Liver (tissue), 3 donors: ENCODE data around the gene ASPG.

Experiments used
- ATF3 ChIP-seq: IDR thresholded peaks from 2 replicates; pipeline ENCODE4 v1.6.1; 2016; ENCODE audit warnings: antibody characterized with exemption
- CTCF ChIP-seq: fragments of 150-350 bp; IDR thresholded peaks from 2 replicates; pipeline ENCODE4 v1.5.1; 2017; ENCODE audit warnings: improper control_type of control experiment, low read depth, low read length; ENCODE audit not compliant: missing input control
- HNF4A ChIP-seq, 2 donors: conservative IDR thresholded peaks; 2 replicates each; pipeline ENCODE4 v1.6.1; 2016; ENCODE audit warnings: antibody characterized with exemption in 2 of 2, mild to moderate bottlenecking in 2 of 2
- JUND ChIP-seq, 2 donors: IDR thresholded peaks; 2 replicates each; pipeline ENCODE4 v1.6.1; 2016; ENCODE audit warnings: antibody characterized with exemption in 2 of 2
- RAD21 ChIP-seq, 2 donors: IDR thresholded peaks; 2 replicates each; pipeline ENCODE4 v1.6.1; 2016; ENCODE audit warnings: antibody characterized with exemption in 2 of 2, mild to moderate bottlenecking in 2 of 2
- REST ChIP-seq: IDR thresholded peaks from 2 replicates; pipeline ENCODE4 v1.6.1; 2016; ENCODE audit warnings: antibody characterized with exemption, mild to moderate bottlenecking
- RXRA ChIP-seq, 2 donors: IDR thresholded peaks; 2 replicates each; pipeline ENCODE4 v1.6.1; 2017 to 2018; ENCODE audit warnings: antibody characterized with exemption in 2 of 2, mild to moderate bottlenecking in 1 of 2
- SP1 ChIP-seq: IDR thresholded peaks from 2 replicates; pipeline ENCODE4 v1.6.1; 2018; ENCODE audit warnings: antibody characterized with exemption, mild to moderate bottlenecking
- TAF1 ChIP-seq: conservative IDR thresholded peaks from 2 replicates; pipeline ENCODE4 v1.6.1; 2016; ENCODE audit warnings: antibody characterized with exemption, mild to moderate bottlenecking
- TF ChIP-seq, protein P1 (sequence below): IDR thresholded peaks from 2 replicates; pipeline ENCODE4 v1.6.1; 2016; ENCODE audit warnings: antibody characterized with exemption
- donor health status: healthy.
- donor health status: healthy.

DNA sequence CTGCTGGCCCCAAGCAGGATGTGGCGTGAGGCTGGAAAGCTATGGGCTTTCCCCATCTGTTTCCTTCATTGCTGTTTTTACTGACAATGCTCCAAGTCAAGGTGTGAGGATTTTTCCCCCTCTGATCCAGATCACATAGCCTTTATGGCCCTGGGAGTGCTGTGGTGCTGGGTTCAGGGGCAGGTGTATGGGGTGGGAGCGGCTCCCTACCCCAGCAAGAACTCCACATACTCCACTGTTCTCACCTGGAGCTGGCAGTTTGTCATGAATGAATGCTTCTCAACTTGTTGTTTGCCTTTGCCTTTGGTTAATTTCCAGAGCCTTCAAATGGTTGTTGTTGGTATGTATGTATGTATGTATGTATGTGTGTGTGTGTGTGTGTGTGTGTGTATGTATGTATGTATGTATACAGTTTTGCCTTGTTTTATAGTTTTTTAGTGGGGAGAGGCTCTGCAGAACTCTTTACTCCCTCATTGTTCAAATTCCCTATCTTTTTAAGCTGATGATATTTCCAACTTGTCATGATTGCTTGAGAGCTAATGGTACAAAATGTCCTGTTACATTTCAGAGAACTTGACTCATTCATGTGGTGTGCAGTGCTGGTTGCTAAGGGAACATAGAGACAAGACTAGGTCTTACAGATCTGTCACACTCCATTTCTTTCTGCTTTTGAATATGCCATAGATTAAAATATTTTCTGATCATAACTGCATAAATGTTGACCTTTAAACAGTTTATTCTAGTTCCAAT is 36.6 kb upstream of the ASPG start:
- TF ChIP-seq CTCF = no peak
- TF ChIP-seq RXRA (IDR thresholded peaks at IDR 0.05) = no peak
- no peak for TF ChIP-seq ATF3
- no peak for TF ChIP-seq REST
- no peak for TF ChIP-seq RAD21 (IDR thresholded peaks at IDR 0.05)
- no peak for TF ChIP-seq JUND (IDR thresholded peaks at IDR 0.05)
- no peak for TF ChIP-seq HNF4A (conservative IDR thresholded peaks at IDR 0.05)
- TF ChIP-seq TAF1 = no peak
- TF ChIP-seq, protein P1, sequence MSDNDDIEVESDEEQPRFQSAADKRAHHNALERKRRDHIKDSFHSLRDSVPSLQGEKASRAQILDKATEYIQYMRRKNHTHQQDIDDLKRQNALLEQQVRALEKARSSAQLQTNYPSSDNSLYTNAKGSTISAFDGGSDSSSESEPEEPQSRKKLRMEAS = no peak
- no peak for TF ChIP-seq SP1
